ENCODE measurements around the gene CD2AP.
"Not testable (repeated sequence)": the region's sequence is repeated elsewhere in the genome, so short reads cannot be mapped to it uniquely, and the experiment has no call there.

The CD2AP gene

DNA sequence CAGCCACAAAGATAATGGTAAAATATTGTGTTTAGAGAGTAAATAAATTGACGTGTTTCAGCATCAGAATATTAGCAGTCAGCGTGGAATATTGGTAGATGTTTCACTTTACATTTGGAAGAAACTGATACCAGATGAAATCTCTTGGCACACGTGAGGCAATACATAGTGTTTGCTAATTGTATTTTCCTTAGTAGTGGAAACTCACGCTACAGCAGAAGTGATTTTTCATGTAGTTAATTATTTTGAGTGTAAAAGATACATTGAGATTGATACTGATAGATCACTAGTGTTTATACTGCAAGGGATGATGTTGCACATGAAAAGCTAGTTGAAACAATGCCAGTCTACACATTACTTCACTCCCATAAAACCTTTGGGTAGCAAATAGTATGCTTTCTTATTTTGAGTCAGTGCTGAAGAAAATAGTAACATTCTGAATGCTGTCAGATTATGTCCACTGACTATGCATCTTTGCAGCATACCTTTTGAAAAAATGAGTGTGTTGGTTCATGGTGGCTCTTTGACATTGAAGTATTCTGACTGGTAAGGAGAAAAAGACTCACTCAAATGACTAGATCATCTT is 59.3 kb downstream of the CD2AP start:
- FAIRE-seq (no peak), DNase-seq (ENCODE audit: insufficient read length, low spot score) (no peak)
- TF ChIP-seq, protein P1, sequence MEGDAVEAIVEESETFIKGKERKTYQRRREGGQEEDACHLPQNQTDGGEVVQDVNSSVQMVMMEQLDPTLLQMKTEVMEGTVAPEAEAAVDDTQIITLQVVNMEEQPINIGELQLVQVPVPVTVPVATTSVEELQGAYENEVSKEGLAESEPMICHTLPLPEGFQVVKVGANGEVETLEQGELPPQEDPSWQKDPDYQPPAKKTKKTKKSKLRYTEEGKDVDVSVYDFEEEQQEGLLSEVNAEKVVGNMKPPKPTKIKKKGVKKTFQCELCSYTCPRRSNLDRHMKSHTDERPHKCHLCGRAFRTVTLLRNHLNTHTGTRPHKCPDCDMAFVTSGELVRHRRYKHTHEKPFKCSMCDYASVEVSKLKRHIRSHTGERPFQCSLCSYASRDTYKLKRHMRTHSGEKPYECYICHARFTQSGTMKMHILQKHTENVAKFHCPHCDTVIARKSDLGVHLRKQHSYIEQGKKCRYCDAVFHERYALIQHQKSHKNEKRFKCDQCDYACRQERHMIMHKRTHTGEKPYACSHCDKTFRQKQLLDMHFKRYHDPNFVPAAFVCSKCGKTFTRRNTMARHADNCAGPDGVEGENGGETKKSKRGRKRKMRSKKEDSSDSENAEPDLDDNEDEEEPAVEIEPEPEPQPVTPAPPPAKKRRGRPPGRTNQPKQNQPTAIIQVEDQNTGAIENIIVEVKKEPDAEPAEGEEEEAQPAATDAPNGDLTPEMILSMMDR (IDR thresholded peaks at IDR 0.05; ENCODE audit: insufficient read depth, missing control alignments): no peak

DNA sequence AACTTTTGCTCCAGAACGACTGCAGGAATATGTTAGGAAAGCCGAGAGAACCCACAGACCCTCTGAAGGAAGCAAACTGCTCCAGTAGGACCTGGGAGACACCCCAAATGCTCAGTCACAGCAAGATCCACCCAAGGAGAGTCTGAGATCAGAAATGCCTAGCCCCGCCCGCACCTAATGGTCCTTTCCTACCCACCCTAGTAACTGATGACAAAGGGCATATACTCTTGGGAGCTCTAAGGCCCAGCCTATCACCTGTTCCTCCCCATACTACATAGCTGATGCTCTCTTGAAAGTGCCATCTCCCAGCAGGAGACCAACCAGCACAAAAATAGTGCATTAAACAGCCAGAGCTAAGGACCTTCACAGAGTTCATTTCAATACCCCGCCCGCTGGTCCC is 67.6 kb downstream of the CD2AP start:
- no peak for FAIRE-seq
- DNase-seq (ENCODE audit: insufficient read length, low spot score): no peak
- TF ChIP-seq, protein P1 (IDR thresholded peaks at IDR 0.05; ENCODE audit: insufficient read depth, missing control alignments): no peak

DNA sequence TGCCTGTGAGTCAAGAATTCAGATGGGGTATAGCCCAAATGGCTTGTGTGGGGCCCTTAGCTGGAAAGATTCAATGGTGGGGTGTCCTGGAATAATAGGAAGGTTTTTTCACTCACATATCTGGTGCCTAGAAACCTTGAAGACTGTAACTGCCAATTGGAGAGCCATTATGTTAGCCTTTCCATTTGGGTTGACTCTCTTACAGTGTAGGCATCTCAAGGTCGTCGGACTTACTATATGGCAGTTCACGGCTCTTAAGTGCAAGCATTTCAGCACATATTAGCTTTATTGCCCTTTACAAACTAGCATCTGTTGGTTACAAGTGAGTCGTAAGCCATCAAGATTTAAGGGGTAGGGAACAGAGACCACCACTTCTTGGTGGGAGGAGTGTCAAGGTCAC is 74.1 kb downstream of the CD2AP start:
- TF ChIP-seq, protein P1 (IDR thresholded peaks at IDR 0.05; ENCODE audit: insufficient read depth, missing control alignments): no peak
- no peak for DNase-seq (ENCODE audit: insufficient read length, low spot score)
- no peak for FAIRE-seq

DNA sequence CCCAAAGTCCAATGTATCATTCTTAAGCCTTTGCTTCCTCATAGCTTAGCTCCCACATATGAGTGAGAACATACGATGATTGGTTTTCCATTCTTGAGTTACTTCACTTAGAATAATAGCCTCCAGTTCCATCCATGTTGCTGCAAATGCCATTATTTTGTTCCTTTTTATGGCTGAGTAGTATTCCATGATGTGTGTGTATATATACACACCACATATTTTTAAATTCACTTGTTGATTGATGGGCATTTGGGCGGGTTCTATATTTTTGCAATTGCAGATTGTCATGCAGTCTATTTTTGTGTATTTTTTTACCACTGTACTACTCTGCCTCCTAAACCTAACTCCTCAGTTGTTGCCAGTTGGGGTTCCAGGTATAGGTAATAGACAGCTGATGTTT is 74.7 kb downstream of the CD2AP start:
- DNase-seq (ENCODE audit: insufficient read length, low spot score): no peak
- FAIRE-seq: no peak
- TF ChIP-seq, protein P1 (IDR thresholded peaks at IDR 0.05; ENCODE audit: insufficient read depth, missing control alignments): no peak

DNA sequence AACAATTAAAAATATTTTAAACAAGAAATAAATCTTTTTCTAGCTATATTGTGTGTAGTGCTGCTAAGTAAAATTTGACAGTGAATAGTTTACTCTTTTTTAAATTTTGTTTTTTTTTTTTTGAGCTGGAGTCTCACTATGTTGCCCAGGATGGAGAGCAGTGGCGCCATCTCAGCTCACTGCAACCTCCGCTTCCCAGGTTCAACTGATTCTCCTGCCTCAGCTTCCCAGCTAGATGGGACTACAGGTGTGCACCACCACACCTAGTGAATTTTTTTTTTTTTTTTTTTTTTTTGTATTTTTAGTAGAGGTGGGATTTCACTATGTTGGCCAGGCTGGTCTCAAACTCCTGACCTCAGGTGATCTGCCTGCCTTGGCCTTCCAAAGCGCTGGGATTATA is 75.7 kb downstream of the CD2AP start:
- DNase-seq (ENCODE audit: insufficient read length, low spot score); FAIRE-seq: not testable (repeated sequence)

DNA sequence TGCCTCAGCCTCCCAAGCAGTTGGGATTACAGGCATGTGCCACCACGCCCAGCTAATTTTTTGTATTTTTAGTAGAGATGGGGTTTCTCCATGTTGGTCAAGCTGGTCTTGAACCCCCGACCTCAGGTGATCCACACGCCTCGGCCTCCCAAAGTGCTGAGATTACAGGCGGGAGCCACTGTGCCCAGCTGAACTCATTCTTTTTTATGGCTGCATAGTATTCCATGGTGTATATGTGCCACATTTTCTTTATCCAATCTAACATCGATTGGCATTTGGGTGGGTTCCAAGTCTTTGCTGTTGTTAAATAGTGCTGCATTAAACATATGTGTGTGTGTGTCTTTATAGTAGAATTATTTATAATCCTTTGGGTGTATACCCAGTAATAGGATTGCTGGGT is 78.9 kb downstream of the CD2AP start:
- not testable (repeated sequence) for FAIRE-seq; DNase-seq (ENCODE audit: insufficient read length, low spot score)

DNA sequence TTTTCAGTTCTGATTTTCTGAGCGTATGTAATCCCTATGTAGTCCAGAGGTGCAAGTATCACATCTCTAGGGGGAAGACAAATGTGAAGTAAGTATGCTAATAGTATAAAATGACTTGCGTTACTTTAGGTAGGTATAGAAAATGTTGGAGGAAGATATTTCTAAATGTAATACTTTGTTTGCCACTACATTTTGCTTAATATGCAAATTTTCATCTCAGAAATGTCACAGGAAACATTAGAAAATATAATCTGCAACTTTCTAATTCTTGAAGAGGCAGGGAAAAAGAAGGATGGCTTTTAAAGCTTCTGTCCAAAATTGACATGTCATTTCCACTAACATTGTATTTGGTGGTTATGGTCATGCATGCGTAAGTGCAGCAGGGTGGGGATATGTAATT is 85.6 kb downstream of the CD2AP start:
- DNase-seq (ENCODE audit: insufficient read length, low spot score) (no peak), FAIRE-seq (no peak)
- TF ChIP-seq, protein P1 (IDR thresholded peaks at IDR 0.05; ENCODE audit: insufficient read depth, missing control alignments): no peak

DNA sequence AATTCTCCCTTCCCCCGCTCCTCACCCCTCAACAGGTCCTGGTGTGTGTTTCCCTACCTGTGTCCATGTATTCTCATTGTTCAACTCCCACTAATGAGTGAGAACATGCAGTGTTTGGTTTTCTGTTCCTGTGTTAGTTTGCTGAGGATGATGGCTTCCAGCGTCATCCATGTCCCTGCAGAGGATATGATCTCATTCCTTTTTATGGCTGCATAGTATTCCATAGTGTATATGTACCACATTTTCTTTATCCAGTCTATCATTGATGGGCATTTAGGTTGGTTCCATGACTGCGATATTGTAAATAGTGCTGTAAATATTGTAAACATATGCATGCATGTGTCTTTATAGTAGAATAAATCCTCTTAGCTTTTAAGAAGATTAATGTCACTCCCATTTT is 89.0 kb downstream of the CD2AP start:
- DNase-seq (ENCODE audit: insufficient read length, low spot score); FAIRE-seq: not testable (repeated sequence)

DNA sequence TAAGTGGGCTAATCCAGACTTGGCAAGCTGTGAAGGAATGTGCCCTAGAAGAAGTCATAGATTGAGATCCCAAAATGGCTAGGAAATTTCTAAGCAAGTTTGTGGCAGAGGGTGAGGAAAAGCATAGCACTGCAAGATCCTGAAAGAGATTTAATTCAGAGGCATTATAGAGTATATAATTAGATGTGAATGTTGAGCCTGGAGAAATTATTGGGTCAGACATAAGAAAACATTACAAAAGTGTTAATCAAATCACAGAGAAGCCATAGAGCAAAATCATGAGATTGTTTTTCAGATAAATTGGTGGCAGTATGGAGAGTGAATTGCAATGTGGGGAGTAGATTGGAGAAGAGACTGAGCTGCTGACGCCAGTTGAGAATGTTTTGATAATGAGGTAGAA is 90.0 kb downstream of the CD2AP start:
- no peak for FAIRE-seq
- TF ChIP-seq, protein P1 (IDR thresholded peaks at IDR 0.05; ENCODE audit: insufficient read depth, missing control alignments): no peak
- DNase-seq (ENCODE audit: insufficient read length, low spot score): no peak
